Thoracic aorta (tissue), 2 donors: ENCODE data around the gene PTGIR. TPM values are rescaled to one million over a fixed set of nuclear protein-coding genes. Genes with fewer than 3 reads are reported as not detected.

Experiments
- ATAC-seq: fragments of 150-250 bp; one replicate; pipeline ENCODE4 v1.8.0; 2017; ENCODE audit warnings: low read depth; ENCODE audit not compliant: insufficient number of reproducible peaks, low FRiP score
- DNase-seq: peaks from one replicate; pipeline ENCODE4 v3.0.0-alpha.2; 2020; ENCODE audit warnings: low spot score
- H3K27ac ChIP-seq, 2 donors: fragments of 200-600 bp; sonication (generic); 1 replicate in 1 of 2; 2 replicates in 1 of 2; pipeline ENCODE4 v1.5.1; 2016; ENCODE audit warnings: mild to moderate bottlenecking in 2 of 2, moderate library complexity in 2 of 2
- H3K27me3 ChIP-seq: fragments of 200-600 bp; sonication (generic); replicated peaks from 2 replicates; pipeline ENCODE4 v1.6.0; 2016; ENCODE audit warnings: mild to moderate bottlenecking; ENCODE audit not compliant: insufficient read depth
- H3K36me3 ChIP-seq: fragments of 200-600 bp; sonication (generic); one replicate; pipeline ENCODE4 v1.5.1; 2016
- H3K4me1 ChIP-seq, 2 donors: fragments of 200-600 bp; sonication (generic); 1 replicate in 1 of 2; 2 replicates in 1 of 2; pipeline versions ENCODE4 v1.5.1 to v1.6.0; 2016; ENCODE audit warnings: low read depth in 2 of 2, mild to moderate bottlenecking in 1 of 2; ENCODE audit not compliant: control insufficient read depth in 1 of 2
- H3K4me3 ChIP-seq: fragments of 200-600 bp; sonication (generic); 2 replicates; pipeline ENCODE4 v1.5.1; 2016; ENCODE audit warnings: mild to moderate bottlenecking
- H3K9me3 ChIP-seq: fragments of 200-600 bp; sonication (generic); 2 replicates; pipeline ENCODE4 v1.5.1; 2016
- total RNA-seq, 2 donors: library from RNA; depleted of rRNA; stranded (reverse); fragments of >200 nt; gene quantifications; one replicate each; pipeline versions ENCODE4 v1.1.0 to v1.2.3, GENCODE V29; 2016
- TF ChIP-seq, protein P1 (sequence below): fragments of 200-600 bp; sonication (generic); IDR thresholded peaks from one replicate; pipeline ENCODE4 v1.5.1; 2019; ENCODE audit warnings: antibody characterized with exemption

Gene PTGIR
- total RNA-seq, 2 donors from 2014 or later, result 106 to 207 TPM

DNA sequence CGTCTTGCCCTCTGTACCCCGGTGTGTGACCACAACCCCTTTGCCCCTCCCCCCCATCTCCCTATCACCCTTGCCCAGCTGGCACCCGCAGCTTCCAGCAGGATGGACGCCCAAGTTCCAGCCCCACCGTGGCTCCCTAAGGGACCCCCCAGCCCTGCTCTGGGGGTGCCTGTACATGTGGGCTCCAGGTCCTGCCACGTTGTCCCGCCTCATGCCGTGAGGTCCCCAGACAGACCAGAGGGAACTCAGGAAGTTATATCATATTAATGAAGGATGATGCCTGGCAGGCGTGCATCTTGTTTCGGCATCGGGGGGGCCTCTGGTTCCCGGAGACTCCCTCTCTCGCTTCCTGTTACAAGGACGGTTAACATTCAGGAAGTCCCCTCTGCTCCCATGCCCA is 1.6 kb upstream of the PTGIR start:
- Histone ChIP-seq H3K4me1 (peaks cover 38 to 80% of the 10 kb centered on the region in 2 donors), H3K9me3 (no peaks in the 10 kb centered on the region), H3K27ac (peak overlapping the region; percentile 96 to 100), H3K36me3 (no peaks in the 10 kb centered on the region), H3K27me3 (no peaks in the 10 kb centered on the region), H3K4me3 (no peak overlapping the region)
- DNase-seq (no peak), ATAC-seq (no peak)
- TF ChIP-seq, protein P1, sequence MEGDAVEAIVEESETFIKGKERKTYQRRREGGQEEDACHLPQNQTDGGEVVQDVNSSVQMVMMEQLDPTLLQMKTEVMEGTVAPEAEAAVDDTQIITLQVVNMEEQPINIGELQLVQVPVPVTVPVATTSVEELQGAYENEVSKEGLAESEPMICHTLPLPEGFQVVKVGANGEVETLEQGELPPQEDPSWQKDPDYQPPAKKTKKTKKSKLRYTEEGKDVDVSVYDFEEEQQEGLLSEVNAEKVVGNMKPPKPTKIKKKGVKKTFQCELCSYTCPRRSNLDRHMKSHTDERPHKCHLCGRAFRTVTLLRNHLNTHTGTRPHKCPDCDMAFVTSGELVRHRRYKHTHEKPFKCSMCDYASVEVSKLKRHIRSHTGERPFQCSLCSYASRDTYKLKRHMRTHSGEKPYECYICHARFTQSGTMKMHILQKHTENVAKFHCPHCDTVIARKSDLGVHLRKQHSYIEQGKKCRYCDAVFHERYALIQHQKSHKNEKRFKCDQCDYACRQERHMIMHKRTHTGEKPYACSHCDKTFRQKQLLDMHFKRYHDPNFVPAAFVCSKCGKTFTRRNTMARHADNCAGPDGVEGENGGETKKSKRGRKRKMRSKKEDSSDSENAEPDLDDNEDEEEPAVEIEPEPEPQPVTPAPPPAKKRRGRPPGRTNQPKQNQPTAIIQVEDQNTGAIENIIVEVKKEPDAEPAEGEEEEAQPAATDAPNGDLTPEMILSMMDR, result no peak

DNA sequence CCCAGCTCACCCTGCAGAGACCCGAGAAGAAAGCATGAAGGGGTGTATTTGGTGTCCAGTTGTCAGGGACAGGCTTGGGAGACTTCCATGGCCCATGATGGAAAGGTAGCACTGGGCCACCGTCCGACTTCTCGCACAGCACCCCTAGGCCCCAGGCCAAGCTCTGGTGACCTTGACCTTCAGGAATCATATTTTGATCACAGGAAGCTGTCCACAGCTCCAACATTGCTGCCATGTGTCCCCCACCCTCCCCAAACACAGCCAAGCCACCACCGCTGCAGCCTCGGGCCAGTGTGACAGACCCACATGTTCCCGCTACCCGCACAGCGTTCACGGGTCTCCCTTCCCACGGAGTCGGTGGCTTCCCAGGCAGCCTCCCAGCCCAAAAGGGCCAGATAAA is 842 bp upstream of the PTGIR start:
- TF ChIP-seq, protein P1, result no peak
- no peaks in the 10 kb centered on the region for H3K9me3 ChIP-seq
- H3K4me1 ChIP-seq, result peaks cover 38 to 80% of the 10 kb centered on the region in 2 donors
- peak overlapping the region; percentile 96 to 100 for H3K27ac ChIP-seq
- no peaks in the 10 kb centered on the region for H3K27me3 ChIP-seq
- DNase-seq, result no peak
- no peak for ATAC-seq
- peak overlapping the region; percentile 34 for H3K4me3 ChIP-seq
- H3K36me3 ChIP-seq, result no peaks in the 10 kb centered on the region

GRCh38 chr19:46623915-46624502 is 880 bp downstream of the PTGIR start:
- no peaks in the 10 kb centered on the region for H3K27me3 ChIP-seq
- TF ChIP-seq, protein P1, result no peak
- no peaks in the 10 kb centered on the region for H3K9me3 ChIP-seq
- H3K4me1 ChIP-seq, result peaks cover 50 to 79% of the 10 kb centered on the region in 2 donors
- peak overlapping the region; percentile 96 to 100 for H3K27ac ChIP-seq
- DNase-seq, result no peak
- no peaks in the 10 kb centered on the region for H3K36me3 ChIP-seq
- no peak for ATAC-seq
- peak overlapping the region; percentile 75 for H3K4me3 ChIP-seq

- H3K4me1 ChIP-seq, result peaks cover 57 to 89% of the 10 kb centered on the region in 2 donors
- TF ChIP-seq, protein P1, result no peak
- H3K4me3 ChIP-seq, result peak overlapping the region; percentile 75
- ATAC-seq, result no peak
- no peak for DNase-seq
- H3K27ac ChIP-seq, result peak overlapping the region; percentile 96 to 100
- H3K9me3 ChIP-seq, result no peaks in the 10 kb centered on the region
- H3K27me3 ChIP-seq, result no peaks in the 10 kb centered on the region
- H3K36me3 ChIP-seq, result no peaks in the 10 kb centered on the region
Observed at GRCh38 chr19:46622118-46622446, 2.8 kb downstream of the PTGIR start.

DNA sequence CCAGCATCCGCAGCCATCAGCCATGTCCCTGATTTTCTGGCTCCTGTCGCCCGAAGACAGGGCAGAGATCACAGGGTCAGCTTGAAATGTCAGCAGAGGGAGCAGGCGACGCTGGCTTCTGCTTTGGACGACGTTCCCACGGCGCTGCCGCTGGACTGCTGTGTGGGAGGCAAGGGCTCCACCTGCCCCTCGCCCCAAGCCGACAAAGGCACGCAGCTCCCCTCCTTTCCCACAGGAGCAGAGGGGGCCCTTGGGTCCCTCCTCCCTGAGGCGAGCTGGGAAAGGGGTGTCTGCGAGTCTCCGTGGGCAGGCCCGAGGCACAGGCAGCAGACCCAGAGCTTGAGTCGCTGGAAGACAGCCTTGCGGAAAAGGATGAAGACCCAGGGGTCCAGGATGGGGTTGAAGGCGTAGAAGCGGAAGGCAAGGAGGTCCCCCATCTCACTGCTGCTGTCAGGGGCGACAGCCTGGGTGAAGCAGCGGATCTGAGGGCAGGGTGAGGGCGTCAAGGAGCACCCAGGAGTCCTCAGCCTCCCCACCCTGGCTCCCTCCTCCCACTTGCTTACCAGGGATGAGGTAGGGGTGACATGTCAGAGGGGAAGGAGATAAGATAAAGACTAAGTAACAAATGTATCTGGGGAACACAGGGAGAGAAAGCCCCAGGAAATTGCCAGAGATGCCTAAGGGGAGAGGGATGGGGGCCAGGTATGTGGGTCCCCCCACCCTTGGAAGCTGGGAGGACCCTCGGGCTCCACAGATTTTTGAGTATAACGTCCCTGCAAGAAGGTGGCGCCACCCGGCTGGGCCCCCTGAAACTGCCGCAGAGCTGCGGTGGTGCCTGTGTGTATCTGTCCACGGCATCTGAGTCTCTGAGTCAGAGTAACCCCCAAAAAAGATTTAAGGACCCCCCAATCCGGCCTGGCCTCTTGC is 3.4 kb downstream of the PTGIR start:
- TF ChIP-seq, protein P1, result no peak

More for the DNA sequence above, 3.4 kb downstream of the PTGIR start:
- Histone ChIP-seq H3K4me1 (peaks cover 58 to 89% of the 10 kb centered on the region in 2 donors), H3K27ac (peak overlapping the region; percentile 96 to 100), H3K9me3 (no peaks in the 10 kb centered on the region), H3K36me3 (no peaks in the 10 kb centered on the region), H3K27me3 (no peaks in the 10 kb centered on the region), H3K4me3 (peak overlapping the region; percentile 75)
- no peak for ATAC-seq
- DNase-seq, result no peak
